GM12878 (cell line): ENCODE measurements around the gene NBEA.

Experiments
- ASH2L ChIP-seq: fragments of 300-600, 200-600 bp; sonication (generic); IDR thresholded peaks from 2 replicates; pipeline ENCODE4 v1.6.1; 2017; ENCODE audit warnings: low read depth, mild to moderate bottlenecking, borderline replicate concordance
- BCLAF1 ChIP-seq: fragments of 450-650 bp; IDR thresholded peaks from 2 replicates; pipeline ENCODE4 v1.6.1; 2017; ENCODE audit warnings: antibody characterized with exemption, mild to moderate bottlenecking, moderate library complexity
- BRCA1 ChIP-seq: IDR thresholded peaks from 2 replicates; pipeline ENCODE4 v1.6.1; 2011; ENCODE audit warnings: low read depth, low read length, improper control_type of control experiment
- NFYB ChIP-seq: IDR thresholded peaks from 2 replicates; pipeline ENCODE4 v1.6.1; 2011; ENCODE audit warnings: low read depth, mild to moderate bottlenecking, low read length, improper control_type of control experiment, moderate library complexity; ENCODE audit not compliant: insufficient read depth
- NRF1 ChIP-seq: conservative IDR thresholded peaks from 2 replicates; pipeline ENCODE4 v1.6.1; 2011; ENCODE audit warnings: mild to moderate bottlenecking, low read depth, low read length, improper control_type of control experiment
- PAX5 ChIP-seq: IDR thresholded peaks from 2 replicates; pipeline ENCODE4 v1.6.1; 2011; ENCODE audit warnings: low read depth, low read length, borderline replicate concordance
- POLR2A ChIP-seq: IDR thresholded peaks from 2 replicates; pipeline ENCODE4 v1.6.1; 2011; ENCODE audit warnings: low read depth, mild to moderate bottlenecking, low read length
- RFX5 ChIP-seq: IDR thresholded peaks from 2 replicates; pipeline ENCODE4 v1.6.1; 2011; ENCODE audit warnings: low read depth, low read length, improper control_type of control experiment
- SIN3A ChIP-seq: IDR thresholded peaks from 2 replicates; pipeline ENCODE4 v1.6.1; 2012; ENCODE audit warnings: low read depth, low read length, improper control_type of control experiment
- SMAD1 ChIP-seq: fragments of 450-650 bp; IDR thresholded peaks from 2 replicates; pipeline ENCODE4 v1.6.1; 2018; ENCODE audit warnings: mild to moderate bottlenecking, low read depth; ENCODE audit not compliant: partially characterized antibody
- SREBF2 ChIP-seq: IDR thresholded peaks from 2 replicates; pipeline ENCODE4 v1.6.1; 2012; ENCODE audit warnings: mild to moderate bottlenecking, low read length

GRCh38 chr13:35600137-35600536 lies 658.1 kb downstream of the NBEA start:
- TF ChIP-seq PAX5: no peak
- no peak for TF ChIP-seq BRCA1
- TF ChIP-seq NRF1: no peak
- no peak for TF ChIP-seq SIN3A
- no peak for TF ChIP-seq BCLAF1
- TF ChIP-seq SMAD1: no peak
- no peak for TF ChIP-seq ASH2L
- TF ChIP-seq RFX5: no peak
- no peak for TF ChIP-seq SREBF2
- no peak for TF ChIP-seq POLR2A
- no peak for TF ChIP-seq NFYB
